ENCODE measurements around the gene NUDT3. TPM values are rescaled to one million over a fixed set of nuclear protein-coding genes. Genes with fewer than 3 reads are reported as not detected.

NUDT3 gene
- total RNA-seq, 1 experiment from 2014 or later, result 25.2 TPM

DNA sequence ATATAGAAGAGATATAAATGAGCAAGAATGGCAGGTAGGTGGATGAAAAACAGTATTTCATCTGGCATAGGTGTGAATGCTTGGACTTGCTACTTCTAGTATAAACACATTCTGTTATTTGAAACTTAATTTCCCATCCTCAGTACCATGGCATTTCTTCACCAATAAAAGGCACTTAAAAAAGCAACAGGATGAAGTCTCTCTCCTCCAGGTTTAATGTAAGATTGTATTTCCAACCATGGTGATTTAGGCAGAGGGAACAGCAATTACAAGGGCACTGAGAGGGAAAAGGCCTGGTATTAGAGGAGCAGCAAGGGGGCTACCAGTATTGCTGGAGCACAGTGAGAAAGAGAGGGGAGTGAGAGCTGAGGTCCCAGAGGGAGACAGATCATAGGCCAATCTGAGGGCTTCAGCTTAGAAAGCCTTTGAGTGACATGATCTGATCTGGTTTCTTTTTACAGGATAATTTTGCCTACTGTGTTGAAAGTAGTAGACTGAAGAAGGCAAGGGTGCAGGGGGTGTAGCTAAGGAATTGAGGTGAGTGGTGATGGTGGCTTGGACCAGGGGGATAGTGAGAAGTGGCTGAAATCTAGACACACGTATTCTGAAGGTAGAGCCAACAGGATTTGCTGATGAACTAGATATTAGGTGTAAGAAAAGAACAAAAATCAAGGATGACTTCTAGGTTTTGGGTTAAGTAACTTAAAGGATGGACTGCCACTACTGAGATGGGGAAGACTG is 75.9 kb downstream of the NUDT3 start:
- intact Hi-C loops (cut with micrococcal nuclease), result no loop called here
- ATAC-seq, result no peak
- no peaks in the 10 kb centered on the region for H3K27me3 ChIP-seq (ENCODE audit: insufficient read depth, low read length)
- H4K20me1 ChIP-seq (ENCODE audit: insufficient read depth), result peaks cover 4% of the 10 kb centered on the region; the same call in 1 of the 2 replicates
- POLR2A ChIA-PET, result no interaction called here
- no peaks in the 10 kb centered on the region for H3K9me2 ChIP-seq (ENCODE audit: insufficient read depth)
- no peak overlapping the region for H2AFZ ChIP-seq (ENCODE audit: low read depth, low read length, poor library complexity, severe bottlenecking)
- no peaks in the 10 kb centered on the region for H3K9me3 ChIP-seq (ENCODE audit: control insufficient read depth in 1 of 2, insufficient read depth in 1 of 2, low read depth in 1 of 2, low read length in 2 of 2)
- H3K36me3 ChIP-seq (ENCODE audit: control insufficient read depth in 1 of 2, insufficient read depth in 2 of 2, low read length in 2 of 2), result no peaks in the 10 kb centered on the region
- BruUV-seq (replicated peaks), result no TSS peak
- peaks cover 7 to 11% of the 10 kb centered on the region in 2 experiments; a peak in 2 of 4 replicates for H3K4me1 ChIP-seq (ENCODE audit: control insufficient read depth in 1 of 2, insufficient read depth in 2 of 2, low read length in 2 of 2)
- TF ChIP-seq EZH2phosphoT487 (IDR thresholded peaks at IDR 0.05; ENCODE audit: borderline replicate concordance) (no peak), YY1 (IDR thresholded peaks at IDR 0.05; ENCODE audit: extremely low read depth, insufficient replicate concordance, low read depth, low read length) (no peak), ELF1 (IDR thresholded peaks at IDR 0.05; ENCODE audit: borderline replicate concordance, low read depth) (no peak), RAD21 (IDR thresholded peaks at IDR 0.05; ENCODE audit: low read depth) (no peak), TCF7L2 (IDR thresholded peaks at IDR 0.05; ENCODE audit: borderline replicate concordance, extremely low read depth, insufficient read depth, insufficient read length) (no peak), JUND (IDR thresholded peaks at IDR 0.05) (no peak), EGR1 (IDR thresholded peaks at IDR 0.05; ENCODE audit: low read depth) (no peak), SRF (IDR thresholded peaks at IDR 0.05; ENCODE audit: low read depth) (no peak), EZH2 (IDR thresholded peaks at IDR 0.05) (no peak)
- TF ChIP-seq, protein P1, sequence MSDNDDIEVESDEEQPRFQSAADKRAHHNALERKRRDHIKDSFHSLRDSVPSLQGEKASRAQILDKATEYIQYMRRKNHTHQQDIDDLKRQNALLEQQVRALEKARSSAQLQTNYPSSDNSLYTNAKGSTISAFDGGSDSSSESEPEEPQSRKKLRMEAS (IDR thresholded peaks at IDR 0.05), result no peak
- TF ChIP-seq, protein P2, sequence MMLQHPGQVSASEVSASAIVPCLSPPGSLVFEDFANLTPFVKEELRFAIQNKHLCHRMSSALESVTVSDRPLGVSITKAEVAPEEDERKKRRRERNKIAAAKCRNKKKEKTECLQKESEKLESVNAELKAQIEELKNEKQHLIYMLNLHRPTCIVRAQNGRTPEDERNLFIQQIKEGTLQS (IDR thresholded peaks at IDR 0.05), result no peak
- TF ChIP-seq, protein P3, sequence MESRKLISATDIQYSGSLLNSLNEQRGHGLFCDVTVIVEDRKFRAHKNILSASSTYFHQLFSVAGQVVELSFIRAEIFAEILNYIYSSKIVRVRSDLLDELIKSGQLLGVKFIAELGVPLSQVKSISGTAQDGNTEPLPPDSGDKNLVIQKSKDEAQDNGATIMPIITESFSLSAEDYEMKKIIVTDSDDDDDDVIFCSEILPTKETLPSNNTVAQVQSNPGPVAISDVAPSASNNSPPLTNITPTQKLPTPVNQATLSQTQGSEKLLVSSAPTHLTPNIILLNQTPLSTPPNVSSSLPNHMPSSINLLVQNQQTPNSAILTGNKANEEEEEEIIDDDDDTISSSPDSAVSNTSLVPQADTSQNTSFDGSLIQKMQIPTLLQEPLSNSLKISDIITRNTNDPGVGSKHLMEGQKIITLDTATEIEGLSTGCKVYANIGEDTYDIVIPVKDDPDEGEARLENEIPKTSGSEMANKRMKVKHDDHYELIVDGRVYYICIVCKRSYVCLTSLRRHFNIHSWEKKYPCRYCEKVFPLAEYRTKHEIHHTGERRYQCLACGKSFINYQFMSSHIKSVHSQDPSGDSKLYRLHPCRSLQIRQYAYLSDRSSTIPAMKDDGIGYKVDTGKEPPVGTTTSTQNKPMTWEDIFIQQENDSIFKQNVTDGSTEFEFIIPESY (IDR thresholded peaks at IDR 0.05; ENCODE audit: extremely low read depth, insufficient replicate concordance, low read length), result no peak
- H3K79me2 ChIP-seq (ENCODE audit: insufficient read depth, low read length), result peaks cover 70% of the 10 kb centered on the region
- H3K27ac ChIP-seq (ENCODE audit: low read depth, low read length), result no peak overlapping the region
- RAD21 ChIA-PET (ENCODE audit: low non-redundant PET in 1 of 2, low total read pairs in 2 of 2, uncharacterized antibody in 2 of 2, unreplicated experiment in 2 of 2), result no interaction called here
- H3K4me3 ChIP-seq (replicated peaks in 1 of 2; ENCODE audit: low read depth in 1 of 2, low read length in 2 of 2), result no peak overlapping the region
- no peak overlapping the region for H3K9ac ChIP-seq (ENCODE audit: low read length)
- H3K4me2 ChIP-seq (ENCODE audit: low read length), result no peak overlapping the region
- CTCF ChIA-PET, result no interaction called here
- no peak for DNase-seq (ENCODE audit: low read depth, low spot score)

All from HCT116 (cell line).